GM06990 (cell line): ENCODE measurements around the gene TBPL2.
A peak's percentile ranks its signal among the peaks of the same experiment; 100 is the strongest.
"Not testable (repeated sequence)": the region's sequence is repeated elsewhere in the genome, so short reads cannot be mapped to it uniquely, and the experiment has no call there.

ENCODE experiments used
- DNase-seq: peaks from one replicate; pipeline ENCODE4 v3.0.0-alpha.2; 2011; ENCODE audit not compliant: insufficient read length; ENCODE audit errors: extremely low read depth
- H3K27me3 ChIP-seq: replicated peaks from 2 replicates; pipeline ENCODE4 v1.6.0; 2011; ENCODE audit warnings: low read length; ENCODE audit not compliant: control insufficient read depth, insufficient read depth
- H3K36me3 ChIP-seq: 2 replicates; pipeline ENCODE4 v1.5.1; 2011; ENCODE audit warnings: low read length; ENCODE audit not compliant: control insufficient read depth, insufficient read depth
- H3K4me3 ChIP-seq: replicated peaks from 2 replicates; pipeline ENCODE4 v1.5.1; 2011; ENCODE audit warnings: low read depth, mild to moderate bottlenecking, control low read depth, low read length
- CTCF ChIP-seq: IDR thresholded peaks from 2 replicates; pipeline ENCODE4 v1.5.1; 2011; ENCODE audit warnings: low read length, control low read depth, mild to moderate bottlenecking, inconsistent platforms; ENCODE audit not compliant: insufficient read depth, poor library complexity, severe bottlenecking

Gene TBPL2

GRCh38 chr14:55432628-55433027 is 7.8 kb downstream of the TBPL2 start:
- H3K27me3 ChIP-seq, result no peaks in the 10 kb centered on the region
- H3K4me3 ChIP-seq, result no peak overlapping the region
- no peak for TF ChIP-seq CTCF
- H3K36me3 ChIP-seq, result no peaks in the 10 kb centered on the region
- DNase-seq, result no peak

- DNase-seq, result peak; percentile 22
- Histone ChIP-seq H3K4me3 (no peak overlapping the region), H3K27me3 (no peaks in the 10 kb centered on the region), H3K36me3 (no peaks in the 10 kb centered on the region)
- TF ChIP-seq CTCF, result peak; percentile 32
Measured at GRCh38 chr14:55430024-55430690, 10.3 kb downstream of the TBPL2 start.

- TF ChIP-seq CTCF, result no peak
- Histone ChIP-seq H3K36me3 (no peaks in the 10 kb centered on the region), H3K27me3 (no peaks in the 10 kb centered on the region), H3K4me3 (no peak overlapping the region)
- no peak for DNase-seq
Measured at GRCh38 chr14:55427439-55427838, 13.0 kb downstream of the TBPL2 start.

- no peak overlapping the region for H3K4me3 ChIP-seq
- no peaks in the 10 kb centered on the region for H3K27me3 ChIP-seq
- no peaks in the 10 kb centered on the region for H3K36me3 ChIP-seq
- no peak for TF ChIP-seq CTCF
- no peak for DNase-seq
Measured at GRCh38 chr14:55426891-55427290, 13.5 kb downstream of the TBPL2 start.

- no peak for DNase-seq
- no peak overlapping the region for H3K4me3 ChIP-seq
- no peaks in the 10 kb centered on the region for H3K36me3 ChIP-seq
- peak; percentile 46 for TF ChIP-seq CTCF
- H3K27me3 ChIP-seq, result no peaks in the 10 kb centered on the region
Measured at GRCh38 chr14:55425091-55425490, 15.3 kb downstream of the TBPL2 start.

- no peaks in the 10 kb centered on the region for H3K27me3 ChIP-seq
- no peak for DNase-seq
- no peak for TF ChIP-seq CTCF
Measured at GRCh38 chr14:55423969-55424368, 16.4 kb downstream of the TBPL2 start.

GRCh38 chr14:55422338-55422737 is 18.1 kb downstream of the TBPL2 start:
- H3K4me3 ChIP-seq, H3K27me3 ChIP-seq, H3K36me3 ChIP-seq, DNase-seq: not testable (repeated sequence)

More at GRCh38 chr14:55423969-55424368, 16.4 kb downstream of the TBPL2 start:
- H3K36me3 ChIP-seq, result no peaks in the 10 kb centered on the region
- H3K4me3 ChIP-seq, result no peak overlapping the region
